OCI-LY3 (cell line): ENCODE results near the gene RNF138.

ENCODE experiments used
- EZH2phosphoT487 ChIP-seq: fragments of 200-600 bp; shearing (Covaris generic); IDR thresholded peaks from 2 replicates; pipeline ENCODE4 v1.6.1; 2018; ENCODE audit warnings: antibody characterized with exemption, mixed run types, low read depth
- TF ChIP-seq, protein P1 (sequence below): fragments of 200-600, 300-600 bp; sonication (generic); IDR thresholded peaks from 2 replicates; pipeline ENCODE4 v1.5.1; 2014; ENCODE audit warnings: antibody characterized with exemption, low read length, low read depth

DNA sequence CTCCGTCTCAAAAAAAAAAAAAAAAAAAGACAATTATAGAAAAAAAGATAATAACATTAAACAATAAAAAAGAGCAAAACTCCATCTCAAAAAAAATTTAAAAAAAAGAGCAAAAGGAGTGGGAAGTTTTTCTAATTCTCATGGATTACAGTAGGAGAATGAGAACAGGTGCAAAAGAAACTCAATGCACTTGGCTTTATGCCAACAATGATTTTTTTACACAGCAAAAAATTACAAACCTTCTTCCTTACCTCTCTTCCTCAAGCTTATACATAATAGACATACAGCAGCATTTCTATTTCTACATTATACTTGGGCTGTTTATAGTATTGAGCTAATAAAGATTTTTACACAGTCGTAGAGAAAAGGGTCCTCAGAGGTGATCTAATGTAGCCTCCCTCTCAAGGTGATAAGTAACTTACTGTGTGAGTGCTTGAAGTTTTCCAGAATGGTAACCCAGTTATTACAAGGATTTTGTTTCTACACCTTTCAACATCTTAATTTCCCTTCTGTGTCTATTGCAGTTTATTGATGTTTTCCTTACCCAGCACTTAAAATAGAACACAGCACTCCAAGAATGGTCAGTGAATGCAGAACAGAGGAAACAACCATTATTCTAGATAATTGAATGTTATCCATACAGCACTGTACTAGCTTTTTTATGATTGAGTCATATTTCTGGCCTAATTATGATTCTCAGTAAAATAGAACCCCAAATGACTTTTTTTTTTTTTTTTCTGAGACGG, 34.9 kb upstream of the RNF138 start:
- TF ChIP-seq EZH2phosphoT487 = no peak
- TF ChIP-seq, protein P1, sequence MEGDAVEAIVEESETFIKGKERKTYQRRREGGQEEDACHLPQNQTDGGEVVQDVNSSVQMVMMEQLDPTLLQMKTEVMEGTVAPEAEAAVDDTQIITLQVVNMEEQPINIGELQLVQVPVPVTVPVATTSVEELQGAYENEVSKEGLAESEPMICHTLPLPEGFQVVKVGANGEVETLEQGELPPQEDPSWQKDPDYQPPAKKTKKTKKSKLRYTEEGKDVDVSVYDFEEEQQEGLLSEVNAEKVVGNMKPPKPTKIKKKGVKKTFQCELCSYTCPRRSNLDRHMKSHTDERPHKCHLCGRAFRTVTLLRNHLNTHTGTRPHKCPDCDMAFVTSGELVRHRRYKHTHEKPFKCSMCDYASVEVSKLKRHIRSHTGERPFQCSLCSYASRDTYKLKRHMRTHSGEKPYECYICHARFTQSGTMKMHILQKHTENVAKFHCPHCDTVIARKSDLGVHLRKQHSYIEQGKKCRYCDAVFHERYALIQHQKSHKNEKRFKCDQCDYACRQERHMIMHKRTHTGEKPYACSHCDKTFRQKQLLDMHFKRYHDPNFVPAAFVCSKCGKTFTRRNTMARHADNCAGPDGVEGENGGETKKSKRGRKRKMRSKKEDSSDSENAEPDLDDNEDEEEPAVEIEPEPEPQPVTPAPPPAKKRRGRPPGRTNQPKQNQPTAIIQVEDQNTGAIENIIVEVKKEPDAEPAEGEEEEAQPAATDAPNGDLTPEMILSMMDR = no peak
